Psoas muscle (tissue), 8 donors: ENCODE measurements around the gene FOXA3. TPM values are rescaled to one million over a fixed set of nuclear protein-coding genes. Genes with fewer than 3 reads are reported as not detected.

Experiments
- ATAC-seq, 4 donors: fragments of 200-7000 bp; cut with Tn5 transposase; one replicate each; pipeline ENCODE4 v1.9.1; 2020; ENCODE audit warnings: moderate library complexity in 3 of 4, mild to moderate bottlenecking in 2 of 4
- DNase-seq, 2 donors: peaks; one replicate each; pipeline ENCODE4 v3.0.0-alpha.2; 2020
- H3K27ac ChIP-seq: fragments of 200-600 bp; one replicate; pipeline ENCODE4 v1.8.0; 2022
- H3K27me3 ChIP-seq, 3 donors: fragments of 200-600 bp in 1 of 3; one replicate each; pipeline versions ENCODE4 v1.6.1 to v1.8.0; 2013 to 2022; ENCODE audit warnings: low read length in 2 of 3, mild to moderate bottlenecking in 2 of 3, moderate library complexity in 1 of 3; ENCODE audit not compliant: insufficient read depth in 3 of 3
- H3K36me3 ChIP-seq, 2 donors: fragments of 200-600 bp in 1 of 2; one replicate each; pipeline versions ENCODE4 v1.6.1 to v1.8.0; 2013 to 2022; ENCODE audit warnings: low read depth in 1 of 2, mild to moderate bottlenecking in 1 of 2, moderate library complexity in 1 of 2; ENCODE audit not compliant: insufficient read depth in 1 of 2
- H3K4me1 ChIP-seq: fragments of 200-600 bp; one replicate; pipeline ENCODE4 v1.8.0; 2022
- H3K4me3 ChIP-seq: fragments of 200-600 bp; one replicate; pipeline ENCODE4 v1.8.0; 2022; ENCODE audit warnings: mild to moderate bottlenecking
- H3K9me3 ChIP-seq: fragments of 200-600 bp; one replicate; pipeline ENCODE4 v1.8.0; 2022
- WGBS, 3 donors: extraction: QIAGEN DNeasy Blood & Tissue Kit; methylation state at CpG; one replicate each; pipeline versions ENCODE4 v1.1.6 to v1.1.7; 2013; 5-methylcytosine and 5-hydroxymethylcytosine counted together
- intact Hi-C, 2 donors: fragments of 100-400 bp; cut with DNase I; formaldehyde crosslinking; loops; one replicate each; pipeline versions ENCODE4 v1.11.0 to v1.14.2; 2022
- polyA plus RNA-seq, 3 donors: library from polyadenylated mRNA; stranded (reverse); fragments of 200-250 nt; gene quantifications; one replicate each; pipeline ENCODE4 v1.2.3, GENCODE V29; 2013
- total RNA-seq, 4 donors: library from RNA; stranded (reverse); fragmentation: NEBNext Ultra II Directional in 2 of 4; extraction: Animal tissue kit (Norgen Biotek cat#: 25700) in 2 of 4; gene quantifications; one replicate each; pipeline versions ENCODE4 v1.2.1 to v1.2.4, GENCODE V29; 2021 to 2023
- TF ChIP-seq, protein P1 (sequence below): fragments of 200-600 bp; IDR thresholded peaks from one replicate; pipeline ENCODE4 v1.8.0; 2022; ENCODE audit warnings: antibody characterized with exemption
- donor health status: healthy with polysubstance abuse.
- donor health status: DM: no; HTN: no; CAD: no; lungs with moderate emphysema.
- donor health status: Bipolar disorder and iron deficiency.
- donor health status: healthy.
- donor health status: DM: yes; HTN: yes; CAD: no.
- donor health status: DM: no; HTN: no; CAD: no.
- donor health status: DM: no; HTN: no; CAD: no.
- donor health status: DM: yes; HTN: yes; CAD: no.

FOXA3 gene
- total and polyA plus RNA-seq, 7 donors, result 0.05 to 0.35 (median 0.23) TPM; not detected in 4

DNA sequence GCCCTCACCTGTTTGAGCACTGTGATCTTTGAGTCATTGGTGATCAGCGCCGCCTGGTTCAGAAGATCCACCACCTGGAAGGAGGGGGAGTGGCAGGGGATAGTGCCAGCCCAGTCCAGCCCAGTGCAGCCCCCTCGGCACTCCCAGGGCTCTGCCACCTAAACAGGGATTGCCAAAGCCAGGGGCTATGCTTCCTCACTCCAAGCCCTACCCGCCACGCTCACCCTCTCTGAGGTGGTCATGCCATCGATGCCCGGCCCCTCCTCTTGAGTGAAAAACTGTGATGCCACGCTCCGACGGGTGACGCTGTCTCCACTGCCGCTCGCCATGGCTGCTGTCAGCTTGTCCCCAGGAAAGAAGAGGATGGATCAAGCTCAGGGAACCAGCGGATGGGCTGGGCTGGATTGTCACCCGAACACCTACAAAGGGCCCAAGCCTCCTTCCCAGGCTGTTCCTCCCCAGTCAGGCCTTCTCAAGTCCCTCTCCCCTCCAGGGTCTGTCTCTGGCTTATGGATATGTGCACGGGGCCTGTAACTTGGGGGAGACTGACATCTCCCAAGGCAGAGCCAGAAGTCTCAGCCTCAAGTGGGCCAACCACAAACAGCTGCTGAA is 9.9 kb upstream of the FOXA3 start:
- DNase-seq (peak in 1 of 2 donors; percentile 42), ATAC-seq (peak in 2 of 4 donors; percentile 18 to 32)
- no peak overlapping the region for H3K4me3 ChIP-seq
- H3K4me1 ChIP-seq, result no peaks in the 10 kb centered on the region
- H3K9me3 ChIP-seq, result no peaks in the 10 kb centered on the region
- intact Hi-C loops, result no loop called here
- TF ChIP-seq, protein P1, sequence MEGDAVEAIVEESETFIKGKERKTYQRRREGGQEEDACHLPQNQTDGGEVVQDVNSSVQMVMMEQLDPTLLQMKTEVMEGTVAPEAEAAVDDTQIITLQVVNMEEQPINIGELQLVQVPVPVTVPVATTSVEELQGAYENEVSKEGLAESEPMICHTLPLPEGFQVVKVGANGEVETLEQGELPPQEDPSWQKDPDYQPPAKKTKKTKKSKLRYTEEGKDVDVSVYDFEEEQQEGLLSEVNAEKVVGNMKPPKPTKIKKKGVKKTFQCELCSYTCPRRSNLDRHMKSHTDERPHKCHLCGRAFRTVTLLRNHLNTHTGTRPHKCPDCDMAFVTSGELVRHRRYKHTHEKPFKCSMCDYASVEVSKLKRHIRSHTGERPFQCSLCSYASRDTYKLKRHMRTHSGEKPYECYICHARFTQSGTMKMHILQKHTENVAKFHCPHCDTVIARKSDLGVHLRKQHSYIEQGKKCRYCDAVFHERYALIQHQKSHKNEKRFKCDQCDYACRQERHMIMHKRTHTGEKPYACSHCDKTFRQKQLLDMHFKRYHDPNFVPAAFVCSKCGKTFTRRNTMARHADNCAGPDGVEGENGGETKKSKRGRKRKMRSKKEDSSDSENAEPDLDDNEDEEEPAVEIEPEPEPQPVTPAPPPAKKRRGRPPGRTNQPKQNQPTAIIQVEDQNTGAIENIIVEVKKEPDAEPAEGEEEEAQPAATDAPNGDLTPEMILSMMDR, result no peak
- 88 to 95% (median 94%) methylated on average over 16 of the region's 16 CpGs for WGBS, 3 donors
- H3K27me3 ChIP-seq, result no peaks in the 10 kb centered on the region
- peaks cover 3 to 79% of the 10 kb centered on the region in 2 donors for H3K36me3 ChIP-seq
- no peak overlapping the region for H3K27ac ChIP-seq

DNA sequence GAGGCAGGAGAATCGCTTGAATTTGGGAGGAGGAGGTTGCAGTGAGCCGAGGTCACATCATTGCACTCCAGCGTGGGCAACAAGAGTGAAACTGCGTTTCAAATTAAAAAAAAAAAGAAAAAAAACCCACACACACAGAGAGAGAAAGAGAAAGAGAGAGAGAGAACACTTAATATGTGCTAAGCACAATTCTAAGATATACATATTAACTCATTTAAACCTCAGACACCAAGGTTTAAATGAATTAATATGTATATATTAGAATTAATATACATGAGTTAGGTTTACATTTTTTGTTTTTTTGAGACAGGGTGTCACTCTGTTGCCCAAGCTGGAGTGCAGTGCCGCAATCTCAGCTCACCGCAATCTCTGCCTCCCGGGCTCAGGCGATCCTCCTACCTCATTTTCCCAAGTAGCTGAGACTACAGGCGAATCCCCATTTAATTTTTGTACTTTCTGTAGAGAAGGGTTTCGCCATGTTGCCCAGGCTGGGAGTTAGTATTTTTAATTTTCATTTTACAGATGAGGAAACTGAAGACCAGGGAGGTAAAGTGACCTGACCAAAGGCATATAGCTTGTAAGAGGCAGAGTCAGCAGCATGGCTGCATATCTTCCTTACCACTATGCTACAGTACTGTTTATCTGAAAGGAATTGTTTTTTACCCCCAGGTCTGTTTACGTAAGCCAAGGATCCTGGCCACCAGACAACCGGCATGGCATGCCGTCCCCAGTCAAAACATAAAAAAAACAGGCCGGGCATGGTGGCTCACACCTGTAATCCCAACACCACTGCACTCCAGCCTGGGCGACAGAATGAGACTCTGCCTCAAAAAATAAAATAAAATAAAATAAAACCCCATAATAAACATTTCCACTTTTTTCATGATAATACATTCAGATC is 3.5 kb upstream of the FOXA3 start:
- WGBS, 3 donors, result 82 to 92% (median 87%) methylated on average over 15 of the region's 15 CpGs
- Histone ChIP-seq H3K27me3 (peaks cover 0 to 8% (median 0%) of the 10 kb centered on the region in 3 donors), H3K36me3 (peaks cover 0 to 32% of the 10 kb centered on the region in 2 donors), H3K4me1 (peaks cover 5% of the 10 kb centered on the region), H3K9me3 (no peaks in the 10 kb centered on the region), H3K27ac (no peak overlapping the region), H3K4me3 (no peak overlapping the region)
- TF ChIP-seq, protein P1, result no peak
- DNase-seq (no peak), ATAC-seq (no peak)
- intact Hi-C loops, result no loop called here

DNA sequence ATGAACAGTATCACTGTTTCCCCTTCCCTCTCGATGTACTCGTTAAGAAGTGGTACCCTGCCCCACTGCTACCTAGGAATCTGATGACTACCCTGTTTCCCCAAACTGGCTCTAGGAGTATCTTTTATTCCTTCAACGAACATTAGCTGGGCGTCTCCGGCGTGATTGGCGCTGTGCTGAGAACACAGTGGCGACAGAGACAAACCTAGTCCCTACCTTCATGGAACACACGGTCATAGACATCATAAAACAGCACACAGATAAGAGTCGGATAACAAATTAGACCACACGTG is 1.9 kb upstream of the FOXA3 start:
- peak in 2 of 4 donors; percentile 3 to 15 for ATAC-seq

DNA sequence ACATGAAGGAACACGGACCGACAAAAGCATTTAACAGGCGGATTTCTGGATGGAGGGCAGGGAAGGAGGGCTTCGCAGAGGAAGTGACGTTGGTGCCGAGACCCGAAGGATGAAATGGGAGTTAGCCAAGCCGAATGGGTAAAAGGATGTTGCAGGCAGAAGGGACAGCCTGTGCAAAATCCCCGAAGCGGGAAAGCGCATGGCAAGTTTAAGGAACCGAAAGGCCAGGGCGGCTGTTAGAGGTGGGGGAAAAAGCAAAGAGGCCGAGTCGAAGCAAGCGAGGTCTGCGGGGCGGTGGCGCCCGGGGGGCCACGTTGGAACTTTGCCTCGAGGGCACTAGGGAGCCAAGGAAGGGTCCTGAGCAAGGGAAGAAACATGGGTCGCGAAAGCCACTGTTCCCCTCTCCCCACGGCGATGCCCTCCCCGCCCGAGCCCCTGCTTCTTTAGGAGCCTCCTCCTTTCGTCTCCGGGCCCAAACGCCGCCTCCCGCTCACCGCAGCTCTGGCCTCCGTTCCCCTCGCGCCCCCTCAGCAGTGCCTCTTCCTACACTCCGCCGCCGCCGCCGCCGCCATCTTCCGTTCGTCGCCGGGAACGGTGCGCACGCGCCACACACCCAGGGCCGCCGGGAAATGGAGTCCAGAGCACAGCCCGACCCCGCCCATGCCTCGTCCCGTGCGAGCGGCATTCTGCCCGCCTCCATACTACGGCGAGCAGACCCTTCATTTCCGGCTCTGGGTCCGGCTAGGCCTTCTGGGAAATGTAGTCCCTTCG is 1.4 kb upstream of the FOXA3 start, which contains the start of gene SYMPK:
Gene SYMPK, minus strand, starts transcription at position 584 of the 771 bp plus-strand sequence. CDS start 8,652 bp downstream, outside the sequence.
- Histone ChIP-seq H3K36me3 (peaks cover 0 to 24% of the 10 kb centered on the region in 2 donors), H3K4me1 (peaks cover 5% of the 10 kb centered on the region), H3K4me3 (peak within 1 kb of the TSS; percentile 92), H3K9me3 (no peaks in the 10 kb centered on the region), H3K27me3 (peaks cover 0 to 8% (median 0%) of the 10 kb centered on the region in 3 donors), H3K27ac (peak within 1 kb of the TSS; percentile 87)
- ATAC-seq (peak; percentile 97 to 99 (median 98)), DNase-seq (peak; percentile 99)
- TF ChIP-seq, protein P1, result no peak
- WGBS, 3 donors, result 0% methylated on average over 50 to 65 of the region's 65 CpGs
- intact Hi-C loops, result no loop called here

More for the DNA sequence above, 1.9 kb upstream of the FOXA3 start:
- intact Hi-C loops, result no loop called here
- 0 to 1% (median 0%) methylated on average over 11 of the region's 11 CpGs for WGBS, 3 donors
- no peaks in the 10 kb centered on the region for H3K9me3 ChIP-seq
- TF ChIP-seq, protein P1, result no peak
- DNase-seq, result no peak
- H3K27ac ChIP-seq, result peak overlapping the region; percentile 87
- peaks cover 5% of the 10 kb centered on the region for H3K4me1 ChIP-seq
- peaks cover 0 to 25% of the 10 kb centered on the region in 2 donors for H3K36me3 ChIP-seq
- H3K4me3 ChIP-seq, result peak overlapping the region; percentile 92
- H3K27me3 ChIP-seq, result peaks cover 0 to 8% (median 0%) of the 10 kb centered on the region in 3 donors
